Loucy (cell line): Measurements from ENCODE around the gene TMEM107.
A peak's percentile ranks its signal among the peaks of the same experiment; 100 is the strongest.

Source experiments
- H2AFZ ChIP-seq: fragments of 200-600 bp; sonication (generic); 2 replicates; pipeline ENCODE4 v1.6.0; 2016; ENCODE audit warnings: antibody characterized with exemption, mild to moderate bottlenecking, low read length, moderate library complexity
- H3F3A ChIP-seq: fragments of 200-600 bp; 2 replicates; pipeline ENCODE4 v1.6.0; 2016; ENCODE audit warnings: antibody characterized with exemption, low read depth, mild to moderate bottlenecking
- H3K27me3 ChIP-seq: fragments of 200-600 bp; sonication (generic); 2 replicates; pipeline ENCODE4 v1.6.1; 2014; ENCODE audit warnings: low read length, mild to moderate bottlenecking; ENCODE audit not compliant: insufficient read depth, poor library complexity, severe bottlenecking
- H3K36me3 ChIP-seq: fragments of 200-600 bp; sonication (generic); 2 replicates; pipeline ENCODE4 v1.6.1; 2016; ENCODE audit warnings: low read length; ENCODE audit not compliant: insufficient read depth
- H3K4me1 ChIP-seq: fragments of 200-600 bp; sonication (generic); 2 replicates; pipeline ENCODE4 v1.5.1; 2014; ENCODE audit warnings: low read length, mild to moderate bottlenecking; ENCODE audit not compliant: insufficient read depth, poor library complexity, severe bottlenecking
- H3K4me2 ChIP-seq: fragments of 200-600 bp; sonication (generic); 2 replicates; pipeline ENCODE4 v1.6.0; 2014; ENCODE audit warnings: antibody characterized with exemption, low read length, low read depth, mild to moderate bottlenecking; ENCODE audit not compliant: poor library complexity, severe bottlenecking
- H3K4me3 ChIP-seq: fragments of 200-600 bp; sonication (generic); 2 replicates; pipeline ENCODE4 v1.5.1; 2014; ENCODE audit warnings: low read length, mild to moderate bottlenecking, mixed read lengths; ENCODE audit not compliant: poor library complexity, severe bottlenecking
- H3K79me2 ChIP-seq: fragments of 200-600 bp; sonication (generic); 2 replicates; pipeline ENCODE4 v1.6.1; 2014; ENCODE audit warnings: low read length; ENCODE audit not compliant: insufficient read depth
- H3K9ac ChIP-seq: fragments of 200-600 bp; sonication (generic); 2 replicates; pipeline ENCODE4 v1.6.0; 2014; ENCODE audit warnings: mild to moderate bottlenecking, low read depth, low read length, moderate library complexity; ENCODE audit not compliant: poor library complexity, severe bottlenecking
- H3K9me2 ChIP-seq: fragments of 200-600 bp; sonication (generic); replicated peaks from 2 replicates; pipeline ENCODE4 v1.6.1; 2016; ENCODE audit warnings: low read depth, low read length, mixed read lengths
- H3K9me3 ChIP-seq: fragments of 200-600 bp; sonication (generic); 2 replicates; pipeline ENCODE4 v1.6.1; 2014; ENCODE audit warnings: mild to moderate bottlenecking, antibody characterized with exemption, low read length, low read depth; ENCODE audit not compliant: insufficient read depth
- H4K20me1 ChIP-seq: fragments of 200-600 bp; sonication (generic); 2 replicates; pipeline ENCODE4 v1.6.0; 2014; ENCODE audit warnings: antibody characterized with exemption, low read length, mild to moderate bottlenecking; ENCODE audit not compliant: insufficient read depth, poor library complexity, severe bottlenecking
- EZH2phosphoT487 ChIP-seq: fragments of 200-600 bp; IDR thresholded peaks from 2 replicates; pipeline ENCODE4 v1.6.1; 2018; ENCODE audit warnings: antibody characterized with exemption, mild to moderate bottlenecking, moderate library complexity, borderline replicate concordance
- TF ChIP-seq, protein P1 (sequence below): fragments of 200-600 bp; sonication (generic); conservative IDR thresholded peaks from 2 replicates; pipeline ENCODE4 v1.5.1; 2014; ENCODE audit warnings: mild to moderate bottlenecking, antibody characterized with exemption, low read length

TMEM107 gene

DNA sequence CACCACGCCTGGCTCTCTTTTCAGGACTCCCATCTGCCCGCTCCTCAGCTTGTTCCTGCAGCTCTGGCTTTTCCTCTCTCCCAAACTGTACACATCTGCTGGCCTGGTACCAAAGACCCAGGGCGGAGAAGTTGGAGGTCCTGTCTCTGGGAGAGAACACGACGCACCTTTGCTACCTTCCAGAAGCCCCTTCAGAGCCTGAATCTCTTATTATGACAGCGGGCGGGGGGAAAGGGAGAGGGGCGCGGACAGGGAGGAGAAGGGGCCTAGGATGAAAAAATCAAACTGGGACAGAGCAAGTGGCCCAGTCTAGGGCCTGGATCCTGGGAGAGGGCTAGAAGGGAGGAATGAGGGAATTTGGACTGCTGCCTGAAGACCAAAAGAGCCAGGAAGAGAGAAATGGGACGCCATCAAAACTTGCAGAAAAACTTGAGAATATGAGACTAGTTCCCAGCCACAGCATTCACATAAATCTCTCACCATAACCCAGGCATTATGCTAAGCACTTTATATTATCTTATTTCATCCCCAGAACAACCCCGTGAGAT is 21.5 kb downstream of the TMEM107 start:
- Histone ChIP-seq H2AFZ (no peak overlapping the region), H3F3A (0 out of 2 replicates have a peak, but pooled peaks cover 4% of the 10 kb centered on the region), H3K9ac (no peak overlapping the region), H3K27me3 (no peaks in the 10 kb centered on the region), H3K9me2 (no peaks in the 10 kb centered on the region), H3K4me1 (peaks cover 39% of the 10 kb centered on the region), H3K79me2 (peaks cover 17% of the 10 kb centered on the region; the same call in 1 of the 2 replicates), H3K36me3 (peaks cover 2% of the 10 kb centered on the region; the same call in 1 of the 2 replicates), H4K20me1 (peaks cover 27% of the 10 kb centered on the region), H3K4me3 (no peak overlapping the region), H3K9me3 (no peaks in the 10 kb centered on the region), H3K4me2 (peak overlapping the region; percentile 79)
- TF ChIP-seq, protein P1, sequence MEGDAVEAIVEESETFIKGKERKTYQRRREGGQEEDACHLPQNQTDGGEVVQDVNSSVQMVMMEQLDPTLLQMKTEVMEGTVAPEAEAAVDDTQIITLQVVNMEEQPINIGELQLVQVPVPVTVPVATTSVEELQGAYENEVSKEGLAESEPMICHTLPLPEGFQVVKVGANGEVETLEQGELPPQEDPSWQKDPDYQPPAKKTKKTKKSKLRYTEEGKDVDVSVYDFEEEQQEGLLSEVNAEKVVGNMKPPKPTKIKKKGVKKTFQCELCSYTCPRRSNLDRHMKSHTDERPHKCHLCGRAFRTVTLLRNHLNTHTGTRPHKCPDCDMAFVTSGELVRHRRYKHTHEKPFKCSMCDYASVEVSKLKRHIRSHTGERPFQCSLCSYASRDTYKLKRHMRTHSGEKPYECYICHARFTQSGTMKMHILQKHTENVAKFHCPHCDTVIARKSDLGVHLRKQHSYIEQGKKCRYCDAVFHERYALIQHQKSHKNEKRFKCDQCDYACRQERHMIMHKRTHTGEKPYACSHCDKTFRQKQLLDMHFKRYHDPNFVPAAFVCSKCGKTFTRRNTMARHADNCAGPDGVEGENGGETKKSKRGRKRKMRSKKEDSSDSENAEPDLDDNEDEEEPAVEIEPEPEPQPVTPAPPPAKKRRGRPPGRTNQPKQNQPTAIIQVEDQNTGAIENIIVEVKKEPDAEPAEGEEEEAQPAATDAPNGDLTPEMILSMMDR: no peak
- TF ChIP-seq EZH2phosphoT487: no peak

DNA sequence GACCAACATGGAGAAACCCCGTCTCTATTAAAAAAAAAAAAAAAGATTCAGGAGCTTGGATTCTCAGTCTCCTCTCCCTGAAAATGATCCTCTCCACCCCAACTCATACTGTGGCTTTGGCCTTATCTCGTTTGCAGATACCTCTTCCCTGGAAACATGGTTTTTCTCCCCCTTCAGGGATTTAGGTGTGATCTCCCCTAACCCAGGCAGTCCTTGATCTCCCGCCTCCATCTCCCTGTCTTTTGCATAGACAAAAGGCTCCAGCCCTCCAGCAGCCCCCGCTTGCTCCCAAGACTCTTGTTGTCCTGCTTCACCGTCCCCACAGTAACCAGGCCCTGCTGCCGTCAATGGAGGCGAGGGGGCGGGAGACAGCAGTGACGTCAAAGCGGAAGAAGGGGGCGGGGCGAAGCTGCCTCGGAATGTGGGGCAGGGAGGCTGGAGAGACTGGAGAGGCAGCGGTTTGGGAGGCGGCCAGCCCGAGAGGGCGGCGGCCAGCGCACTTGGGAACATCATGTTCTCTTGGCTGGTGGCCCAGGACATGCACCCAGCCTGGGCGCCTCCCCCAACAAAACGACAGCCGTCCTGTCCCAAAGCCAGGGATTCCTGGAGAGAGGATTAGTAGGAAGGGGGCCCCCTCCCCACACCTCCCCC is 22.1 kb downstream of the TMEM107 start:
- H3K27me3 ChIP-seq: no peaks in the 10 kb centered on the region
- TF ChIP-seq, protein P1: no peak
- TF ChIP-seq EZH2phosphoT487: no peak
- H3K36me3 ChIP-seq: peaks cover 8% of the 10 kb centered on the region; the same call in 1 of the 2 replicates
- H3K79me2 ChIP-seq: peaks cover 11% of the 10 kb centered on the region; the same call in 1 of the 2 replicates
- peaks cover 21% of the 10 kb centered on the region for H4K20me1 ChIP-seq
- no peaks in the 10 kb centered on the region for H3K9me2 ChIP-seq
- no peak overlapping the region for H3K4me3 ChIP-seq
- H3K9ac ChIP-seq: no peak overlapping the region
- no peaks in the 10 kb centered on the region for H3K9me3 ChIP-seq
- peaks cover 34% of the 10 kb centered on the region for H3K4me1 ChIP-seq
- H2AFZ ChIP-seq: no peak overlapping the region
- no peak overlapping the region for H3K4me2 ChIP-seq
- 0 out of 2 replicates have a peak, but pooled peaks cover 4% of the 10 kb centered on the region for H3F3A ChIP-seq

DNA sequence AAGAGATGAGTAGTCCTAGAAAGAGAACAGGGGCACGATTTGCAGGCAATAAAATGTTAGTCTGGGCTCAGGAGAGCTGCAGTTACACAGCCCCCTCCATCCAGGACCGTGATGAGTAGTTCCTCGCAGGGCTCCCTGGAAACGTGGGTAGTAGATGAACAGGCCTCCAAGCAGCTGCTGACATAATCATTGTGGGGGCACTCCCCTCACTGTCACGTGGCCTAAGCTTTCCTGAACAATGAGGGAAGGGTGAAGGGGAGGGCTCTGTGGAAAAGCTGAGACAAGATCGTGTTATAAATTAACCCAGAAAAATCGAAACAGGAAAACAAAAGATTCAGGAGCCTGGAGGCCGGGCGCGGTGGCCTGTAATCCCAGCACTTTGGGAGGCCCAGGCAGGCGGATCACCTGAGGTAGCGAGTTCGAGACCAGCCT is 22.6 kb downstream of the TMEM107 start:
- H3K4me2 ChIP-seq: no peak overlapping the region
- 0 out of 2 replicates have a peak, but pooled peaks cover 3% of the 10 kb centered on the region for H3F3A ChIP-seq
- H3K4me1 ChIP-seq: peaks cover 34% of the 10 kb centered on the region
- TF ChIP-seq, protein P1: no peak
- TF ChIP-seq EZH2phosphoT487: no peak
- no peak overlapping the region for H3K4me3 ChIP-seq
- H3K36me3 ChIP-seq: peaks cover 8% of the 10 kb centered on the region; the same call in 1 of the 2 replicates
- no peak overlapping the region for H2AFZ ChIP-seq
- H3K9me3 ChIP-seq: no peaks in the 10 kb centered on the region
- H3K27me3 ChIP-seq: no peaks in the 10 kb centered on the region
- no peak overlapping the region for H3K9ac ChIP-seq
- H3K79me2 ChIP-seq: peaks cover 11% of the 10 kb centered on the region; the same call in 1 of the 2 replicates
- H4K20me1 ChIP-seq: peaks cover 18% of the 10 kb centered on the region
- no peaks in the 10 kb centered on the region for H3K9me2 ChIP-seq
